Panc1 (cell line): ENCODE data around the gene WIZ. TPM values are rescaled to one million over a fixed set of nuclear protein-coding genes. Genes with fewer than 3 reads are reported as not detected.

Experiments
- ATAC-seq: fragments of 200-7000 bp; cut with Tn5 transposase; 2 replicates; pipeline ENCODE4 v1.9.1; 2020; ENCODE audit warnings: mild to moderate bottlenecking, moderate library complexity
- BruUV-seq: library from RNA; stranded (reverse); fragments of 400-500 nt; replicated peaks from 2 replicates; lab custom pipeline; 2021; lab: Mats Ljungman, UMichigan
- CTCF ChIA-PET: fragments of 300-600 bp; sonication (Branson Sonifier 250); formaldehyde crosslinking; loops from one replicate; lab custom pipeline; 2022; ENCODE audit warnings: antibody characterized with exemption; lab: Charles Lee
- POLR2A ChIA-PET: fragments of 300-600 bp; sonication (Branson Sonifier 250); formaldehyde crosslinking; loops from one replicate; lab custom pipeline; 2022; ENCODE audit warnings: antibody characterized with exemption; lab: Charles Lee
- DNase-seq: peaks from one replicate; pipeline ENCODE4 v3.0.0-alpha.2; 2010; ENCODE audit warnings: low read depth, low spot score
- H3K27ac ChIP-seq: 2 replicates; pipeline ENCODE4 v1.5.1; 2011; ENCODE audit warnings: mild to moderate bottlenecking, low read length, inconsistent platforms
- H3K27me3 ChIP-seq: fragments of 200-500 bp; sonication (Bioruptor generic); 2 replicates; pipeline ENCODE4 v1.6.0; 2014; ENCODE audit warnings: low read length, inconsistent platforms; ENCODE audit not compliant: control insufficient read depth, insufficient read depth
- H3K36me3 ChIP-seq: fragments of 200-500 bp; sonication (Bioruptor generic); 2 replicates; pipeline ENCODE4 v1.5.1; 2014; ENCODE audit warnings: inconsistent platforms, mild to moderate bottlenecking, low read length, moderate library complexity; ENCODE audit not compliant: control insufficient read depth, insufficient read depth
- H3K4me1 ChIP-seq: 2 replicates; pipeline ENCODE4 v1.5.1; 2011; ENCODE audit warnings: inconsistent platforms, mild to moderate bottlenecking, low read length, moderate library complexity; ENCODE audit not compliant: control insufficient read depth, insufficient read depth
- H3K4me3 ChIP-seq, 2 experiments: 2 replicates each; pipeline ENCODE4 v1.5.1; 2011 to 2012; ENCODE audit warnings: low read depth in 2 of 2, low read length in 2 of 2, mild to moderate bottlenecking in 2 of 2, inconsistent platforms in 1 of 2, moderate library complexity in 1 of 2
- H3K9me3 ChIP-seq: fragments of 200-500 bp; sonication (Bioruptor generic); 2 replicates; pipeline ENCODE4 v1.5.1; 2014; ENCODE audit warnings: low read depth, mild to moderate bottlenecking, inconsistent platforms, low read length, moderate library complexity; ENCODE audit not compliant: control insufficient read depth, insufficient read depth
- CTCF ChIP-seq: fragments of 450-650 bp; IDR thresholded peaks from 2 replicates; pipeline ENCODE4 v1.5.1; 2017; ENCODE audit warnings: mild to moderate bottlenecking
- POLR2AphosphoS5 ChIP-seq: IDR thresholded peaks from 2 replicates; pipeline ENCODE4 v1.6.1; 2012; ENCODE audit warnings: mild to moderate bottlenecking, low read depth, low read length, moderate library complexity
- REST ChIP-seq, 2 experiments: IDR thresholded peaks; 2 replicates each; pipeline ENCODE4 v1.6.1; 2011 to 2012; ENCODE audit warnings: low read depth in 2 of 2, control low read depth in 1 of 2, low read length in 1 of 2, mild to moderate bottlenecking in 1 of 2, moderate library complexity in 1 of 2; ENCODE audit not compliant: insufficient read depth in 1 of 2
- SIN3A ChIP-seq: IDR thresholded peaks from 2 replicates; pipeline ENCODE4 v1.6.1; 2012; ENCODE audit warnings: low read depth, mild to moderate bottlenecking, low read length, moderate library complexity, borderline replicate concordance; ENCODE audit not compliant: insufficient read depth
- TCF7L2 ChIP-seq: IDR thresholded peaks from 2 replicates; pipeline ENCODE4 v1.6.1; 2011; ENCODE audit warnings: mild to moderate bottlenecking, low read depth, low read length, inconsistent platforms
- in situ Hi-C: cut with HindIII; loops from 2 replicates; pipeline ENCODE4 v1.10.0; 2016; ENCODE audit warnings: low sequenced_read_pairs, low pct_unique_long_range_greater_than_20kb
- intact Hi-C: fragments of 100-400 bp; cut with micrococcal nuclease; formaldehyde crosslinking; loops from one replicate; pipeline ENCODE4 v1.10.0; 2022; ENCODE audit not compliant: unreplicated experiment
- total RNA-seq: library from RNA; stranded (reverse); gene quantifications from one replicate; pipeline ENCODE4 v1.2.1, GENCODE V29; 2021; ENCODE audit not compliant: unreplicated experiment

The WIZ gene
- total RNA-seq, 1 experiment from 2014 or later, result 41.9 TPM

DNA sequence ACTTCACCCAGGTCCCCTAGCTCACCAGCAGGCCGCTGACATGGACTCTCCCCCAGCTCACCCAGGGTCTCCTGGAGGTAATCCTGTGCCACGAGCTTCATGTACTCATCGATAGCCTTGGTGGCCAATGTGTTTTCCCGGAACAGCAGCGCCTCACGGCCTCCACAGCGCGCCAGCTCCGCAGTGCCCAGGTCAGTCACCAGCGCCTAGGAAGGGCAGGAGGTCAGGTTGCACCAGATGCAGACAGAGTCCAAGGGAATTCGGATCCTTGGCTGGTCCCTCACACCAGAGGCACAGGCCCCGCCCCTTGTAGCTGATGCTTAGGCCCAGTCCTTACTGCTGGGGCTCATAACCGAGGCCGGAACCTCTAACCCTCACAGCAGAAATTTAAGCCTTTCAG lies 6.7 kb upstream of the WIZ start:
- intact Hi-C loops, result no loop called here
- in situ Hi-C loops, result no loop called here
- H3K4me3 ChIP-seq, result no peak overlapping the region

GRCh38 chr19:15455996-15456395 lies 6.2 kb upstream of the WIZ start:
- H3K27ac ChIP-seq, result no peak overlapping the region
- intact Hi-C loops, result no loop called here
- CTCF ChIA-PET, result no interaction called here
- POLR2A ChIA-PET, result no interaction called here
- no peaks in the 10 kb centered on the region for H3K36me3 ChIP-seq
- no peak for DNase-seq
- no peaks in the 10 kb centered on the region for H3K27me3 ChIP-seq
- in situ Hi-C loops, result no loop called here
- BruUV-seq, result no TSS peak
- H3K4me3 ChIP-seq, result no peak overlapping the region
- H3K9me3 ChIP-seq, result no peaks in the 10 kb centered on the region
- no peaks in the 10 kb centered on the region for H3K4me1 ChIP-seq
- TF ChIP-seq POLR2AphosphoS5, result no peak
- TF ChIP-seq SIN3A, result no peak
- TF ChIP-seq REST (IDR thresholded peaks at IDR 0.05; ENCODE audit: insufficient read depth in 1 of 2, low read depth in 2 of 2, low read length in 1 of 2), result no peak
- no peak for TF ChIP-seq TCF7L2
- no peak for TF ChIP-seq CTCF
- no peak for ATAC-seq

More for the DNA sequence above, 6.7 kb upstream of the WIZ start:
- ChIA-PET CTCF (no interaction called here), POLR2A (no interaction called here)
- Histone ChIP-seq H3K4me1 (no peaks in the 10 kb centered on the region), H3K27me3 (no peaks in the 10 kb centered on the region), H3K9me3 (no peaks in the 10 kb centered on the region), H3K27ac (no peak overlapping the region), H3K36me3 (no peaks in the 10 kb centered on the region)
- BruUV-seq, result no TSS peak
- no peak for ATAC-seq
- DNase-seq, result no peak
- TF ChIP-seq CTCF, result no peak
- TF ChIP-seq TCF7L2, result no peak
- TF ChIP-seq REST (IDR thresholded peaks at IDR 0.05; ENCODE audit: insufficient read depth in 1 of 2, low read depth in 2 of 2, low read length in 1 of 2), result no peak
- TF ChIP-seq SIN3A, result no peak
- no peak for TF ChIP-seq POLR2AphosphoS5
